Coronary artery (tissue), 2 donors: ENCODE data around the gene EFEMP1.

ENCODE experiments used
- DNase-seq: peaks from one replicate; pipeline ENCODE4 v3.0.0-alpha.2; 2017; ENCODE audit warnings: low spot score
- H3K27ac ChIP-seq, 2 donors: fragments of 200-600 bp; sonication (generic); one replicate each; pipeline ENCODE4 v1.5.1; 2016 to 2019
- H3K4me3 ChIP-seq: fragments of 200-600 bp; sonication (generic); 2 replicates; pipeline ENCODE4 v1.5.1; 2016; ENCODE audit warnings: mild to moderate bottlenecking, moderate library complexity
- CTCF ChIP-seq: fragments of 200-600 bp; sonication (generic); IDR thresholded peaks from one replicate; pipeline ENCODE4 v1.5.1; 2019; ENCODE audit warnings: antibody characterized with exemption

Gene EFEMP1

GRCh38 chr2:55923091-55923981 lies at the start of gene EFEMP1:
EFEMP1 (minus strand) TSS chr2:55923782; CDS start chr2:55922440, 1,342 bp downstream.
- no peak for TF ChIP-seq CTCF
- H3K4me3 ChIP-seq: peak within 1 kb of the TSS; percentile 97
- DNase-seq: peak; percentile 83
- peak within 1 kb of the TSS; percentile 72 to 90 for H3K27ac ChIP-seq

GRCh38 chr2:55970500-55970899 lies 46.9 kb upstream of the EFEMP1 start:
- Histone ChIP-seq H3K4me3 (no peak overlapping the region), H3K27ac (no peak overlapping the region)
- no peak for TF ChIP-seq CTCF
- DNase-seq: no peak

- Histone ChIP-seq H3K4me3 (no peak overlapping the region), H3K27ac (no peak overlapping the region)
- no peak for TF ChIP-seq CTCF
- no peak for DNase-seq
Measured at GRCh38 chr2:55968941-55969340, 45.4 kb upstream of the EFEMP1 start.

GRCh38 chr2:55966401-55967118 lies 43.0 kb upstream of the EFEMP1 start:
- no peak overlapping the region for H3K4me3 ChIP-seq
- no peak for TF ChIP-seq CTCF
- H3K27ac ChIP-seq: peak overlapping the region; percentile 32 to 78
- DNase-seq: no peak

- Histone ChIP-seq H3K4me3 (no peak overlapping the region), H3K27ac (peak overlapping the region; percentile 32 to 78)
- no peak for DNase-seq
- TF ChIP-seq CTCF: no peak
Measured at GRCh38 chr2:55965966-55966365, 42.4 kb upstream of the EFEMP1 start.

- peak overlapping the region; percentile 32 to 78 for H3K27ac ChIP-seq
- no peak for TF ChIP-seq CTCF
- DNase-seq: no peak
- no peak overlapping the region for H3K4me3 ChIP-seq
Measured at GRCh38 chr2:55965276-55965675, 41.7 kb upstream of the EFEMP1 start.
